WTC11 (cell line): ENCODE data around the gene POU5F1. TPM values are rescaled to one million over a fixed set of nuclear protein-coding genes. Genes with fewer than 3 reads are reported as not detected.

Experiments used
- ATAC-seq: fragments of 200-7000 bp; cut with Tn5 transposase; 2 replicates; pipeline ENCODE4 v1.10.0; 2021; ENCODE audit warnings: mild to moderate bottlenecking, moderate library complexity
- CTCF ChIA-PET: fragments of 300-600 bp; sonication (Branson Sonifier 250); formaldehyde crosslinking; loops from one replicate; lab custom pipeline; 2021; ENCODE audit warnings: antibody characterized with exemption; lab: Charles Lee
- POLR2A ChIA-PET: fragments of 350-600 bp; sonication (Branson Sonifier 250); formaldehyde crosslinking; loops from one replicate; lab custom pipeline; 2021; ENCODE audit warnings: antibody characterized with exemption; lab: Charles Lee
- DNase-seq: peaks from one replicate; pipeline ENCODE4 v3.0.0; 2021; ENCODE audit warnings: low spot score
- H3K27ac Mint-ChIP-seq: 2 replicates; pipeline ENCODE4 v1.8.0; 2021; ENCODE audit warnings: mixed read lengths
- H3K27me3 Mint-ChIP-seq: 2 replicates; pipeline ENCODE4 v1.8.0; 2021; ENCODE audit warnings: low read depth, mild to moderate bottlenecking, moderate library complexity, mixed read lengths
- H3K36me3 Mint-ChIP-seq: 2 replicates; pipeline ENCODE4 v1.8.0; 2021; ENCODE audit warnings: mixed read lengths
- H3K4me1 Mint-ChIP-seq: 2 replicates; pipeline ENCODE4 v1.8.0; 2022; ENCODE audit warnings: mixed read lengths
- H3K4me3 Mint-ChIP-seq: 2 replicates; pipeline ENCODE4 v1.8.0; 2021; ENCODE audit warnings: mild to moderate bottlenecking, moderate library complexity, mixed read lengths
- H3K9me3 Mint-ChIP-seq: 2 replicates; pipeline ENCODE4 v1.8.0; 2021; ENCODE audit warnings: mixed read lengths
- ATF1 ChIP-seq: sonication (generic); formaldehyde crosslinking; IDR thresholded peaks from 2 replicates; pipeline ENCODE4 v1.8.1; 2023; ENCODE audit warnings: mild to moderate bottlenecking, moderate library complexity, missing genetic modification reagents
- ESRRA ChIP-seq: sonication (generic); formaldehyde crosslinking; IDR thresholded peaks from 2 replicates; pipeline ENCODE4 v1.8.1; 2022; ENCODE audit warnings: mild to moderate bottlenecking, missing genetic modification reagents, borderline replicate concordance
- FOXJ3 ChIP-seq: sonication (generic); formaldehyde crosslinking; IDR thresholded peaks from 2 replicates; pipeline ENCODE4 v1.9.0; 2021; ENCODE audit warnings: missing genetic modification reagents, mild to moderate bottlenecking, borderline replicate concordance
- MXD4 ChIP-seq: fragments of 250-450 bp; sonication (Bioruptor Pico); IDR thresholded peaks from 2 replicates; pipeline ENCODE4 v1.8.0; 2021; ENCODE audit warnings: mild to moderate bottlenecking, moderate library complexity, borderline replicate concordance
- NFE2L1 ChIP-seq: sonication (generic); formaldehyde crosslinking; IDR thresholded peaks from 2 replicates; pipeline ENCODE4 v1.8.1; 2023; ENCODE audit warnings: missing genetic modification reagents
- NR1H2 ChIP-seq: sonication (generic); formaldehyde crosslinking; IDR thresholded peaks from 2 replicates; pipeline ENCODE4 v1.9.0; 2021; ENCODE audit warnings: mild to moderate bottlenecking, moderate library complexity, missing genetic modification reagents
- NR2C2 ChIP-seq: sonication (generic); formaldehyde crosslinking; IDR thresholded peaks from 2 replicates; pipeline ENCODE4 v1.8.0; 2022; ENCODE audit warnings: mild to moderate bottlenecking, missing genetic modification reagents
- RELA ChIP-seq: sonication (generic); formaldehyde crosslinking; IDR thresholded peaks from 2 replicates; pipeline ENCODE4 v1.8.1; 2022; ENCODE audit warnings: missing genetic modification reagents, mild to moderate bottlenecking, borderline replicate concordance
- ZBTB21 ChIP-seq: sonication (generic); formaldehyde crosslinking; IDR thresholded peaks from 2 replicates; pipeline ENCODE4 v1.8.1; 2023; ENCODE audit warnings: mild to moderate bottlenecking, missing genetic modification reagents, borderline replicate concordance
- total RNA-seq: library from RNA; stranded (reverse); gene quantifications from 3 replicates; pipeline ENCODE4 v1.2.3, GENCODE V29; 2021
- TF ChIP-seq, protein P1 (sequence below): sonication (generic); formaldehyde crosslinking; conservative IDR thresholded peaks from 2 replicates; pipeline ENCODE4 v1.8.1; 2023; ENCODE audit warnings: mild to moderate bottlenecking, low read depth, missing genetic modification reagents, moderate library complexity
- TF ChIP-seq, protein P2 (sequence below): sonication (generic); formaldehyde crosslinking; IDR thresholded peaks from 2 replicates; pipeline ENCODE4 v1.8.1; 2023; ENCODE audit warnings: mild to moderate bottlenecking, missing genetic modification reagents, borderline replicate concordance
- TF ChIP-seq, protein P3 (sequence below): sonication (generic); formaldehyde crosslinking; conservative IDR thresholded peaks from 2 replicates; pipeline ENCODE4 v1.8.1; 2022; ENCODE audit warnings: mild to moderate bottlenecking, missing genetic modification reagents
- TF ChIP-seq, protein P4 (sequence below): sonication (generic); formaldehyde crosslinking; IDR thresholded peaks from 2 replicates; pipeline ENCODE4 v1.8.1; 2023; ENCODE audit warnings: mild to moderate bottlenecking, missing genetic modification reagents, moderate library complexity
- TF ChIP-seq, protein P5 (sequence below): sonication (generic); formaldehyde crosslinking; IDR thresholded peaks from 2 replicates; pipeline ENCODE4 v1.8.1; 2022; ENCODE audit warnings: mild to moderate bottlenecking, missing genetic modification reagents, moderate library complexity, borderline replicate concordance

POU5F1 gene
- total RNA-seq, 1 experiment from 2014 or later = 2,735 TPM

DNA sequence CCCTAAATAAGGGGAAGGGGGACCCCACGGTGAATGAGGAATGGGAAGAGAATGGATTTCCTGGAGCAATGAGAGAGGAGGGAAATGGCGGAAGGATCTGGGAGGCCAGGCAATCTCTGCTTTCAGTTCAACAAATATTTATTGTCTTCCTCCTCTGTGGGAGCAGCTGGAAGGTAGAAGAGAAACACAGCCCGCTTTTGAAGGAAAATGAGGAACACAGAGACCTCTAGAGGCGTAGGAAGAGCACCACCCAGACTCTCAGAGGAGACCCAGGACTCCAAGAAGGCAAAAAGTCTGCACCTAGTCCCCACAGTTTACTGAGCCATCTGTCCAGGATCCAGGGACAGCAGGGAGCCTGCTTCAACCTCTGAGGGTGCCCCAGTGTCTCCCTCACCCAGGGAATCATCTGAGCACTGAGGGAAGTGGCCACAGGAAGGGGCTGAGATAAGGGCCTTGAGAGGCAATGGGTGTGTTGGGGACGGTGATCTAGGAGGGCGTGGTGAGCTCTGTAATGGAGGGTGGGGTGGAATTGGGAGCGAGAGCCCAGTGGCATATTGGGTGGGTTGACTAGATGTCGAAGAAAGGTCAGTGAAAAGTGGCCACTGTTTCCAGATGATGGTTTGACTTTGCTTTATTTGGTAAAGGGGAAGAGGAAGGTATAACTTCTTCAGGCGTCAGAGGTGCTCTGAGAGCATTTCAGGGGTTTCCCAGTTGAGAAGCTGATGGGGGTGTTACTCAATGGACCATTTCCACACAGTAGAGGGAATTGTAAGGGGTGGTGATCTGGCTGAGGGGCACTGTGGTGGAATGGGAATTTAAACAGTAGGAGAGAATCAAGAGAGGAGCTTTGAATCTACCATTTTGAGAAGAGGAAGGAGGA lies 55.3 kb downstream of the POU5F1 start (continued):
- TF ChIP-seq, protein P1, sequence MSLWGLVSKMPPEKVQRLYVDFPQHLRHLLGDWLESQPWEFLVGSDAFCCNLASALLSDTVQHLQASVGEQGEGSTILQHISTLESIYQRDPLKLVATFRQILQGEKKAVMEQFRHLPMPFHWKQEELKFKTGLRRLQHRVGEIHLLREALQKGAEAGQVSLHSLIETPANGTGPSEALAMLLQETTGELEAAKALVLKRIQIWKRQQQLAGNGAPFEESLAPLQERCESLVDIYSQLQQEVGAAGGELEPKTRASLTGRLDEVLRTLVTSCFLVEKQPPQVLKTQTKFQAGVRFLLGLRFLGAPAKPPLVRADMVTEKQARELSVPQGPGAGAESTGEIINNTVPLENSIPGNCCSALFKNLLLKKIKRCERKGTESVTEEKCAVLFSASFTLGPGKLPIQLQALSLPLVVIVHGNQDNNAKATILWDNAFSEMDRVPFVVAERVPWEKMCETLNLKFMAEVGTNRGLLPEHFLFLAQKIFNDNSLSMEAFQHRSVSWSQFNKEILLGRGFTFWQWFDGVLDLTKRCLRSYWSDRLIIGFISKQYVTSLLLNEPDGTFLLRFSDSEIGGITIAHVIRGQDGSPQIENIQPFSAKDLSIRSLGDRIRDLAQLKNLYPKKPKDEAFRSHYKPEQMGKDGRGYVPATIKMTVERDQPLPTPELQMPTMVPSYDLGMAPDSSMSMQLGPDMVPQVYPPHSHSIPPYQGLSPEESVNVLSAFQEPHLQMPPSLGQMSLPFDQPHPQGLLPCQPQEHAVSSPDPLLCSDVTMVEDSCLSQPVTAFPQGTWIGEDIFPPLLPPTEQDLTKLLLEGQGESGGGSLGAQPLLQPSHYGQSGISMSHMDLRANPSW (CRISPR knock-in tag) = no peak
- TF ChIP-seq ESRRA (no peak), MXD4 (CRISPR knock-in tag) (no peak), ZBTB21 (CRISPR knock-in tag) (no peak), RELA (no peak), ATF1 (no peak), NFE2L1 (CRISPR knock-in tag) (no peak)
- TF ChIP-seq, protein P2, sequence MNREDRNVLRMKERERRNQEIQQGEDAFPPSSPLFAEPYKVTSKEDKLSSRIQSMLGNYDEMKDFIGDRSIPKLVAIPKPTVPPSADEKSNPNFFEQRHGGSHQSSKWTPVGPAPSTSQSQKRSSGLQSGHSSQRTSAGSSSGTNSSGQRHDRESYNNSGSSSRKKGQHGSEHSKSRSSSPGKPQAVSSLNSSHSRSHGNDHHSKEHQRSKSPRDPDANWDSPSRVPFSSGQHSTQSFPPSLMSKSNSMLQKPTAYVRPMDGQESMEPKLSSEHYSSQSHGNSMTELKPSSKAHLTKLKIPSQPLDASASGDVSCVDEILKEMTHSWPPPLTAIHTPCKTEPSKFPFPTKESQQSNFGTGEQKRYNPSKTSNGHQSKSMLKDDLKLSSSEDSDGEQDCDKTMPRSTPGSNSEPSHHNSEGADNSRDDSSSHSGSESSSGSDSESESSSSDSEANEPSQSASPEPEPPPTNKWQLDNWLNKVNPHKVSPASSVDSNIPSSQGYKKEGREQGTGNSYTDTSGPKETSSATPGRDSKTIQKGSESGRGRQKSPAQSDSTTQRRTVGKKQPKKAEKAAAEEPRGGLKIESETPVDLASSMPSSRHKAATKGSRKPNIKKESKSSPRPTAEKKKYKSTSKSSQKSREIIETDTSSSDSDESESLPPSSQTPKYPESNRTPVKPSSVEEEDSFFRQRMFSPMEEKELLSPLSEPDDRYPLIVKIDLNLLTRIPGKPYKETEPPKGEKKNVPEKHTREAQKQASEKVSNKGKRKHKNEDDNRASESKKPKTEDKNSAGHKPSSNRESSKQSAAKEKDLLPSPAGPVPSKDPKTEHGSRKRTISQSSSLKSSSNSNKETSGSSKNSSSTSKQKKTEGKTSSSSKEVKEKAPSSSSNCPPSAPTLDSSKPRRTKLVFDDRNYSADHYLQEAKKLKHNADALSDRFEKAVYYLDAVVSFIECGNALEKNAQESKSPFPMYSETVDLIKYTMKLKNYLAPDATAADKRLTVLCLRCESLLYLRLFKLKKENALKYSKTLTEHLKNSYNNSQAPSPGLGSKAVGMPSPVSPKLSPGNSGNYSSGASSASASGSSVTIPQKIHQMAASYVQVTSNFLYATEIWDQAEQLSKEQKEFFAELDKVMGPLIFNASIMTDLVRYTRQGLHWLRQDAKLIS (CRISPR knock-in tag) = no peak

DNA sequence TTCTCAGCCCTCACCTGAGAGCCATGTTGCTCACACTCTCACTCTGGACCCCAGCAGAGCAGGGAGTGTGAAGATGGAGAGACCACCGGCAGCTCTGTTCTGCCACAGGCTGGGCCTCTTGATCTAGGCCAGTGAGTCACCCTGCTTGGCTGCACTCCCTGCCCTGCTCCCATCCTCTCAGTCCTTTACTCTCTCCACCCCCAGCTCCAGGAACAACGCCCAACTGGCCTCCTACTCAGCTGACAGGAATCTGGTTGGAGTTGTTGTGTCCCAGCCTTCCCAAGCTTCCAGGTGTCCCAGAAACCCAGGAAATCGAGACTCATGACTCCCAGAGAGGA lies 56.0 kb downstream of the POU5F1 start, which contains the start of gene PSORS1C1:
Gene PSORS1C1 (plus strand): TSS at position 260 of the 338 bp plus-strand sequence. CDS start 14,833 bp downstream, outside the sequence.
- no peaks in the 10 kb centered on the region for H3K36me3 Mint-ChIP-seq
- TF ChIP-seq, protein P3, sequence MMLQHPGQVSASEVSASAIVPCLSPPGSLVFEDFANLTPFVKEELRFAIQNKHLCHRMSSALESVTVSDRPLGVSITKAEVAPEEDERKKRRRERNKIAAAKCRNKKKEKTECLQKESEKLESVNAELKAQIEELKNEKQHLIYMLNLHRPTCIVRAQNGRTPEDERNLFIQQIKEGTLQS = no peak
- TF ChIP-seq NR1H2 (CRISPR knock-in tag) = no peak
- TF ChIP-seq, protein P4, sequence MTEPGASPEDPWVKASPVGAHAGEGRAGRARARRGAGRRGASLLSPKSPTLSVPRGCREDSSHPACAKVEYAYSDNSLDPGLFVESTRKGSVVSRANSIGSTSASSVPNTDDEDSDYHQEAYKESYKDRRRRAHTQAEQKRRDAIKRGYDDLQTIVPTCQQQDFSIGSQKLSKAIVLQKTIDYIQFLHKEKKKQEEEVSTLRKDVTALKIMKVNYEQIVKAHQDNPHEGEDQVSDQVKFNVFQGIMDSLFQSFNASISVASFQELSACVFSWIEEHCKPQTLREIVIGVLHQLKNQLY = no peak
- TF ChIP-seq, protein P5, sequence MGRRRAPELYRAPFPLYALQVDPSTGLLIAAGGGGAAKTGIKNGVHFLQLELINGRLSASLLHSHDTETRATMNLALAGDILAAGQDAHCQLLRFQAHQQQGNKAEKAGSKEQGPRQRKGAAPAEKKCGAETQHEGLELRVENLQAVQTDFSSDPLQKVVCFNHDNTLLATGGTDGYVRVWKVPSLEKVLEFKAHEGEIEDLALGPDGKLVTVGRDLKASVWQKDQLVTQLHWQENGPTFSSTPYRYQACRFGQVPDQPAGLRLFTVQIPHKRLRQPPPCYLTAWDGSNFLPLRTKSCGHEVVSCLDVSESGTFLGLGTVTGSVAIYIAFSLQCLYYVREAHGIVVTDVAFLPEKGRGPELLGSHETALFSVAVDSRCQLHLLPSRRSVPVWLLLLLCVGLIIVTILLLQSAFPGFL (CRISPR knock-in tag) = no peak
- no peak for TF ChIP-seq FOXJ3 (CRISPR knock-in tag)
- no peak for TF ChIP-seq NR2C2
- peaks cover 29% of the 10 kb centered on the region for H3K27me3 Mint-ChIP-seq
- H3K4me1 Mint-ChIP-seq = peaks cover 37% of the 10 kb centered on the region
- CTCF ChIA-PET = interaction anchor here (0.6 to 11.0 kb wide), 18 partner anchors 10 to 435 kb away, joined by 3 to 90 read pairs (median 4); partner anchors contain the start of genes PSORS1C2 and VARS2
- no peak for DNase-seq
- H3K4me3 Mint-ChIP-seq = no peak within 1 kb of the TSS
- H3K27ac Mint-ChIP-seq = no peak within 1 kb of the TSS; the same call in 1 of the 2 replicates
- POLR2A ChIA-PET = interaction anchor here (0.8 to 1.3 kb wide), 2 partner anchors 27 to 83 kb away, joined by 3 read pairs; no protein-coding TSS in a partner anchor
- H3K9me3 Mint-ChIP-seq = no peaks in the 10 kb centered on the region
- peak; percentile 18 for ATAC-seq

Other genes with a start within 250 kb of the POU5F1 start
- 0.66 to 0.80 TPM in 2 of 3 replicates, not detected in the other for gene SFTA2, start 238.5 kb downstream of the POU5F1 start, total RNA-seq
- 0.15 to 0.21 TPM (median 0.18 TPM) in 3 replicates for gene MUCL3, start 229.7 kb downstream of the POU5F1 start, total RNA-seq
- not detected in 3 replicates for gene MUC21, start 187.0 kb downstream of the POU5F1 start, total RNA-seq
- not detected in 3 replicates for gene MUC22, start 160.2 kb downstream of the POU5F1 start, total RNA-seq
- gene C6orf15, start 58.1 kb downstream of the POU5F1 start, total RNA-seq = not detected in 3 replicates
- 0.11 to 0.66 TPM (median 0.34 TPM) in 3 replicates for gene PSORS1C1, start 55.9 kb downstream of the POU5F1 start, total RNA-seq
- not detected in 3 replicates for gene CDSN, start 50.2 kb downstream of the POU5F1 start, total RNA-seq
- gene PSORS1C2, start 31.6 kb downstream of the POU5F1 start, total RNA-seq = 0.55 to 0.85 TPM (median 0.78 TPM) in 3 replicates
- gene CCHCR1, start 12.9 kb downstream of the POU5F1 start, total RNA-seq = 58.7 to 62.6 TPM (median 61.4 TPM) in 3 replicates
- 10.2 to 12.7 TPM (median 10.7 TPM) in 3 replicates for gene TCF19, start 12.1 kb downstream of the POU5F1 start, total RNA-seq
- gene HLA-C, start 101.4 kb upstream of the POU5F1 start, total RNA-seq = 82.9 to 107 TPM (median 106 TPM) in 3 replicates
- gene HLA-B, start 186.5 kb upstream of the POU5F1 start, total RNA-seq = 124 to 149 TPM (median 141 TPM) in 3 replicates
- 11.4 to 12.9 TPM (median 11.7 TPM) in 3 replicates for gene MICA, start 232.9 kb upstream of the POU5F1 start, total RNA-seq